ENCODE data around the gene DHRS13.

The DHRS13 gene

GRCh38 chr17:28873839-28874238 lies 29.0 kb downstream of the DHRS13 start:
- Histone ChIP-seq H3K4me3 (ENCODE audit: low read depth, low read length) (no peak overlapping the region), H3K27ac (no peak overlapping the region), H3K27me3 (replicated peaks) (no peaks in the 10 kb centered on the region), H3K36me3 (replicated peaks) (no peaks in the 10 kb centered on the region)
- in situ Hi-C loops (cut with HindIII; ENCODE audit: low pct_ligation_motif_present, low sequenced_read_pairs), result no loop called here
- no peak for DNase-seq
- no peak for TF ChIP-seq CTCF (IDR thresholded peaks at IDR 0.05; ENCODE audit: low read depth, low read length, missing control alignments)

DNA sequence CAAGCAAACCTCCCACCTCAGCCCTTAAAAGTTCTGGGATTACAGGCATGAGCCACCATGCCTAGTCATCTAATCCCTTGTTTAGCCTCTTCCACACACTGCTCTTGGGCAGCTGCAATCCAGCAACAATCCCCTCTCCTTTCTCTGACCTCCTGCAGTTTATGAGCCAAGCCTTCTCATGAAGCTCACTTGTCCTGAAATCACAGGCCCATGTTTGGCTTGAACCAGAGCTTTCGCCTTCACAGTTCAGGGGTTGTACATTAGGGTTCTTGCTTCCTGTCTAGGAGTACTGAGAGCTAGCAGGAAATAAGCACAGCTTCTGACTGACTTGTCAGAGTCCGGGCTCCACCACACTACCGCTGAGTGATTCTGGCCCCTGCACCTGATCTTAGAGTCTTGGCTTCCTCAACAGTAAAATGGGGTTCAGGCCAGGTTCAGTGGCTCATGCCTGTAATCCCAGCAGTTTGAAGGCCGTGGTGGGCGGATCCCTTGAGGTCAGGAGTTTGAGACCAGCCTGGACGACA lies 31.8 kb downstream of the DHRS13 start:
- Histone ChIP-seq H3K27ac (no peak overlapping the region), H3K27me3 (replicated peaks) (no peaks in the 10 kb centered on the region), H3K4me3 (ENCODE audit: low read depth, low read length) (no peak overlapping the region), H3K36me3 (replicated peaks) (no peaks in the 10 kb centered on the region)
- in situ Hi-C loops (cut with HindIII; ENCODE audit: low pct_ligation_motif_present, low sequenced_read_pairs), result no loop called here
- no peak for DNase-seq
- TF ChIP-seq CTCF (IDR thresholded peaks at IDR 0.05; ENCODE audit: low read depth, low read length, missing control alignments), result no peak

- TF ChIP-seq CTCF (IDR thresholded peaks at IDR 0.05; ENCODE audit: low read depth, low read length, missing control alignments), result no peak
- no peak for DNase-seq
- H3K36me3 ChIP-seq (replicated peaks), result no peaks in the 10 kb centered on the region
- H3K27me3 ChIP-seq (replicated peaks), result no peaks in the 10 kb centered on the region
- no peak overlapping the region for H3K27ac ChIP-seq
- H3K4me3 ChIP-seq (ENCODE audit: low read depth, low read length), result no peak overlapping the region
- in situ Hi-C loops (cut with HindIII; ENCODE audit: low pct_ligation_motif_present, low sequenced_read_pairs), result no loop called here
Measured at GRCh38 chr17:28867276-28867675, 35.6 kb downstream of the DHRS13 start.

DNA sequence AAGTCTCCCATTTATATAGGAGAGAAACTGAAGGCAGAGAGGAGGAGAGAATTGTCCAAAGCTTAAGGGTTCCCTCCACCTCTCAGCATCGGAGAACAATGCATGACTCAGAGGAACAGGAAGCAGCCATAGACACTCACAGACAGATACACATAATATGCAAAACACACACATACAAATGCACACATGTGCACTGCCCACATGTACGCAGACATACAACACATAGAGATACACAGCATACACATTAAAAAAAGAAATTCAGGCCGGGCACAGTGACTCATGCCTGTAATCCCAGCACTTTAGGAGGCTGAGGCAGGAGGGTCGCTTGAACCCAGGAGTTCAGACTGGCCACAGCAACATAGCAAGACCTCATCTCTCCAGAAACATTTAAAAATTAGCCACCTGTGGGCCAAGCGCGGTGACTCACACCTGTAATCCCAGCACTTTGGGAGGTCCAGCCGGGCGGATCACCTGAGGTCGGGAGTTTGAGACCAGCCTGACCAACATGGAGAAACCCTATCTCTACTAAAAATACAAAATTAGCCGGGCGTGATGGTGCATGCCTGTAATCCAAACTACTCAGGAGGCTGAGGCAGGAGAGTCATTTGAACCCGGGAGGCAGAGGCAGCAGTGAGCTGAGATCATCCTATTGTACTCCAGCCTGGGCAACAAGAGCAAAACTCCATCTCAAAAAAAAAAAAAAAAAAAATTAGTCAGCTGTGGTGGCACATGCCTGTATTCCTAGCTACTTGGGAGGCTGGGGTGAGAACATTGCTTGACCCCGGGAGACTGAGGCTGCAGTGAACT lies 36.7 kb downstream of the DHRS13 start:
- H3K27me3 ChIP-seq (replicated peaks), result no peaks in the 10 kb centered on the region
- H3K36me3 ChIP-seq (replicated peaks), result no peaks in the 10 kb centered on the region
- no peak for DNase-seq
- no peak overlapping the region for H3K4me3 ChIP-seq (ENCODE audit: low read depth, low read length)
- TF ChIP-seq CTCF (IDR thresholded peaks at IDR 0.05; ENCODE audit: low read depth, low read length, missing control alignments), result no peak
- in situ Hi-C loops (cut with HindIII; ENCODE audit: low pct_ligation_motif_present, low sequenced_read_pairs), result no loop called here
- no peak overlapping the region for H3K27ac ChIP-seq

GRCh38 chr17:28864991-28865849 lies 37.7 kb downstream of the DHRS13 start:
- H3K4me3 ChIP-seq (ENCODE audit: low read depth, low read length), result no peak overlapping the region
- peaks cover 6% of the 10 kb centered on the region for H3K36me3 ChIP-seq (replicated peaks)
- no peaks in the 10 kb centered on the region for H3K27me3 ChIP-seq (replicated peaks)
- in situ Hi-C loops (cut with HindIII; ENCODE audit: low pct_ligation_motif_present, low sequenced_read_pairs), result no loop called here
- H3K27ac ChIP-seq, result no peak overlapping the region
- no peak for DNase-seq
- no peak for TF ChIP-seq CTCF (IDR thresholded peaks at IDR 0.05; ENCODE audit: low read depth, low read length, missing control alignments)

Measured in brain microvascular endothelial cell (primary cell).